Panc1 (cell line): ENCODE data around the gene FBN1. TPM values are rescaled to one million over a fixed set of nuclear protein-coding genes. Genes with fewer than 3 reads are reported as not detected.

Source experiments
- ATAC-seq: fragments of 200-7000 bp; cut with Tn5 transposase; 2 replicates; pipeline ENCODE4 v1.9.1; 2020; ENCODE audit warnings: mild to moderate bottlenecking, moderate library complexity
- BruUV-seq: library from RNA; stranded (reverse); fragments of 400-500 nt; replicated peaks from 2 replicates; lab custom pipeline; 2021; lab: Mats Ljungman, UMichigan
- CTCF ChIA-PET: fragments of 300-600 bp; sonication (Branson Sonifier 250); formaldehyde crosslinking; loops from one replicate; lab custom pipeline; 2022; ENCODE audit warnings: antibody characterized with exemption; lab: Charles Lee
- POLR2A ChIA-PET: fragments of 300-600 bp; sonication (Branson Sonifier 250); formaldehyde crosslinking; loops from one replicate; lab custom pipeline; 2022; ENCODE audit warnings: antibody characterized with exemption; lab: Charles Lee
- DNase-seq: peaks from one replicate; pipeline ENCODE4 v3.0.0-alpha.2; 2010; ENCODE audit warnings: low read depth, low spot score
- H3K27ac ChIP-seq: 2 replicates; pipeline ENCODE4 v1.5.1; 2011; ENCODE audit warnings: mild to moderate bottlenecking, low read length, inconsistent platforms
- H3K27me3 ChIP-seq: fragments of 200-500 bp; sonication (Bioruptor generic); 2 replicates; pipeline ENCODE4 v1.6.0; 2014; ENCODE audit warnings: low read length, inconsistent platforms; ENCODE audit not compliant: control insufficient read depth, insufficient read depth
- H3K36me3 ChIP-seq: fragments of 200-500 bp; sonication (Bioruptor generic); 2 replicates; pipeline ENCODE4 v1.5.1; 2014; ENCODE audit warnings: inconsistent platforms, mild to moderate bottlenecking, low read length, moderate library complexity; ENCODE audit not compliant: control insufficient read depth, insufficient read depth
- H3K4me1 ChIP-seq: 2 replicates; pipeline ENCODE4 v1.5.1; 2011; ENCODE audit warnings: inconsistent platforms, mild to moderate bottlenecking, low read length, moderate library complexity; ENCODE audit not compliant: control insufficient read depth, insufficient read depth
- H3K4me3 ChIP-seq, 2 experiments: 2 replicates each; pipeline ENCODE4 v1.5.1; 2011 to 2012; ENCODE audit warnings: low read depth in 2 of 2, low read length in 2 of 2, mild to moderate bottlenecking in 2 of 2, inconsistent platforms in 1 of 2, moderate library complexity in 1 of 2
- H3K9me3 ChIP-seq: fragments of 200-500 bp; sonication (Bioruptor generic); 2 replicates; pipeline ENCODE4 v1.5.1; 2014; ENCODE audit warnings: low read depth, mild to moderate bottlenecking, inconsistent platforms, low read length, moderate library complexity; ENCODE audit not compliant: control insufficient read depth, insufficient read depth
- CTCF ChIP-seq: fragments of 450-650 bp; IDR thresholded peaks from 2 replicates; pipeline ENCODE4 v1.5.1; 2017; ENCODE audit warnings: mild to moderate bottlenecking
- POLR2AphosphoS5 ChIP-seq: IDR thresholded peaks from 2 replicates; pipeline ENCODE4 v1.6.1; 2012; ENCODE audit warnings: mild to moderate bottlenecking, low read depth, low read length, moderate library complexity
- REST ChIP-seq, 2 experiments: IDR thresholded peaks; 2 replicates each; pipeline ENCODE4 v1.6.1; 2011 to 2012; ENCODE audit warnings: low read depth in 2 of 2, control low read depth in 1 of 2, low read length in 1 of 2, mild to moderate bottlenecking in 1 of 2, moderate library complexity in 1 of 2; ENCODE audit not compliant: insufficient read depth in 1 of 2
- SIN3A ChIP-seq: IDR thresholded peaks from 2 replicates; pipeline ENCODE4 v1.6.1; 2012; ENCODE audit warnings: low read depth, mild to moderate bottlenecking, low read length, moderate library complexity, borderline replicate concordance; ENCODE audit not compliant: insufficient read depth
- TCF7L2 ChIP-seq: IDR thresholded peaks from 2 replicates; pipeline ENCODE4 v1.6.1; 2011; ENCODE audit warnings: mild to moderate bottlenecking, low read depth, low read length, inconsistent platforms
- in situ Hi-C: cut with HindIII; loops from 2 replicates; pipeline ENCODE4 v1.10.0; 2016; ENCODE audit warnings: low sequenced_read_pairs, low pct_unique_long_range_greater_than_20kb
- intact Hi-C: fragments of 100-400 bp; cut with micrococcal nuclease; formaldehyde crosslinking; loops from one replicate; pipeline ENCODE4 v1.10.0; 2022; ENCODE audit not compliant: unreplicated experiment
- total RNA-seq: library from RNA; stranded (reverse); gene quantifications from one replicate; pipeline ENCODE4 v1.2.1, GENCODE V29; 2021; ENCODE audit not compliant: unreplicated experiment

Gene FBN1
- total RNA-seq, 1 experiment from 2014 or later, result 0.46 TPM

GRCh38 chr15:48601095-48601494 is 44.4 kb downstream of the FBN1 start:
- ChIA-PET POLR2A (no interaction called here), CTCF (no interaction called here)
- Histone ChIP-seq H3K4me1 (no peaks in the 10 kb centered on the region), H3K27me3 (0 out of 2 replicates have a peak, but pooled peaks cover 2% of the 10 kb centered on the region), H3K4me3 (no peak overlapping the region), H3K27ac (no peak overlapping the region), H3K9me3 (no peaks in the 10 kb centered on the region), H3K36me3 (no peaks in the 10 kb centered on the region)
- in situ Hi-C loops, result no loop called here
- DNase-seq, result no peak
- no peak for ATAC-seq
- TF ChIP-seq TCF7L2, result no peak
- TF ChIP-seq REST (IDR thresholded peaks at IDR 0.05; ENCODE audit: insufficient read depth in 1 of 2, low read depth in 2 of 2, low read length in 1 of 2), result no peak
- TF ChIP-seq CTCF, result no peak
- TF ChIP-seq SIN3A, result no peak
- TF ChIP-seq POLR2AphosphoS5, result no peak
- intact Hi-C loops, result no loop called here
- no TSS peak for BruUV-seq

- H3K36me3 ChIP-seq, result no peaks in the 10 kb centered on the region
- no TSS peak for BruUV-seq
- no peak for DNase-seq
- H3K27ac ChIP-seq, result no peak overlapping the region
- CTCF ChIA-PET, result no interaction called here
- ATAC-seq, result no peak
- no peaks in the 10 kb centered on the region for H3K9me3 ChIP-seq
- no peak overlapping the region for H3K4me3 ChIP-seq
- H3K27me3 ChIP-seq, result peaks cover 2% of the 10 kb centered on the region; the same call in 1 of the 2 replicates
- intact Hi-C loops (no loop called here), in situ Hi-C loops (no loop called here)
- POLR2A ChIA-PET, result no interaction called here
- TF ChIP-seq SIN3A (no peak), TCF7L2 (no peak), CTCF (no peak), REST (IDR thresholded peaks at IDR 0.05; ENCODE audit: insufficient read depth in 1 of 2, low read depth in 2 of 2, low read length in 1 of 2) (no peak), POLR2AphosphoS5 (no peak)
- no peaks in the 10 kb centered on the region for H3K4me1 ChIP-seq
These were observed 48.7 kb downstream of the FBN1 start for GRCh38 chr15:48596841-48597240.
